GM12873 (cell line): ENCODE measurements around the gene PIK3R6.

ENCODE experiments used
- CTCF ChIP-seq: IDR thresholded peaks from 2 replicates; pipeline ENCODE4 v1.5.1; 2012; ENCODE audit warnings: low read depth, mild to moderate bottlenecking, moderate library complexity, low read length, control low read depth; ENCODE audit not compliant: insufficient read depth; ENCODE audit errors: missing control alignments

Gene PIK3R6

GRCh38 chr17:8898636-8899035, 31.2 kb upstream of the PIK3R6 start:
- TF ChIP-seq CTCF, result no peak

GRCh38 chr17:8898126-8898525, 30.7 kb upstream of the PIK3R6 start:
- TF ChIP-seq CTCF, result no peak

- no peak for TF ChIP-seq CTCF
Measured at GRCh38 chr17:8896641-8897635, 29.5 kb upstream of the PIK3R6 start.

GRCh38 chr17:8896087-8896486, 28.6 kb upstream of the PIK3R6 start:
- TF ChIP-seq CTCF, result no peak

- peak; percentile 84 for TF ChIP-seq CTCF
Measured at GRCh38 chr17:8894673-8895578, 27.5 kb upstream of the PIK3R6 start.

- TF ChIP-seq CTCF, result no peak
Measured at GRCh38 chr17:8894202-8894671, 26.8 kb upstream of the PIK3R6 start.
